Transverse colon (tissue), 4 donors: ENCODE data around the gene MAST4. TPM values are rescaled to one million over a fixed set of nuclear protein-coding genes. Genes with fewer than 3 reads are reported as not detected.

ENCODE experiments used
- DNase-seq: peaks from one replicate; pipeline ENCODE4 v3.0.0-alpha.2; 2019
- H3K27ac ChIP-seq, 4 donors: fragments of 200-600 bp; sonication (generic); 2 replicates each; pipeline ENCODE4 v1.5.1; 2016 to 2018; ENCODE audit warnings: inconsistent platforms in 4 of 4
- H3K27me3 ChIP-seq: fragments of 200-600 bp; sonication (generic); 2 replicates; pipeline ENCODE4 v1.5.1; 2017; ENCODE audit warnings: inconsistent platforms
- H3K36me3 ChIP-seq, 4 donors: fragments of 200-600 bp; sonication (generic); 2 replicates each; pipeline ENCODE4 v1.5.1; 2017 to 2019; ENCODE audit warnings: inconsistent platforms in 4 of 4
- H3K4me1 ChIP-seq, 4 donors: fragments of 200-600 bp; sonication (generic); 2 replicates each; pipeline ENCODE4 v1.5.1; 2017 to 2020; ENCODE audit warnings: inconsistent platforms in 4 of 4
- H3K4me3 ChIP-seq, 4 donors: fragments of 200-600 bp; sonication (generic); 1 replicate in 1 of 4; 2 replicates in 3 of 4; pipeline versions ENCODE4 v1.5.1 to v1.6.1; 2017 to 2019; ENCODE audit warnings: inconsistent platforms in 4 of 4
- H3K9me3 ChIP-seq, 2 donors: fragments of 200-600 bp; sonication (generic); 2 replicates each; pipeline ENCODE4 v1.5.1; 2017 to 2019; ENCODE audit warnings: inconsistent platforms in 2 of 2
- EP300 ChIP-seq: sonication (generic); formaldehyde crosslinking; IDR thresholded peaks from one replicate; pipeline ENCODE4 v1.6.1; 2017; ENCODE audit warnings: antibody characterized with exemption, low read depth
- POLR2A ChIP-seq: fragments of 450-650 bp; IDR thresholded peaks from one replicate; pipeline ENCODE4 v1.6.1; 2016; ENCODE audit warnings: antibody characterized with exemption, mild to moderate bottlenecking, moderate library complexity
- POLR2AphosphoS5 ChIP-seq, 3 donors: sonication (generic); formaldehyde crosslinking; IDR thresholded peaks; one replicate each; pipeline ENCODE4 v1.6.1; 2016; ENCODE audit warnings: antibody characterized with exemption in 3 of 3
- WGBS, 2 donors: methylation state at CpG; one replicate each; pipeline ENCODE4 v1.1.5; 2018; ENCODE audit warnings: low coverage in 1 of 2; 5-methylcytosine and 5-hydroxymethylcytosine counted together
- in situ Hi-C, 4 donors: fragments of 200-750 bp; cut with MboI; loops; one replicate each; pipeline versions ENCODE4 v1.15.0 to v1.15.1; 2017; ENCODE audit warnings: low sequenced_read_pairs in 3 of 4, low pct_ligation_motif_present in 1 of 4, low pct_unique_long_range_greater_than_20kb in 1 of 4
- intact Hi-C: fragments of 100-400 bp; cut with DNase I; formaldehyde crosslinking; loops from one replicate; pipeline ENCODE4 v1.15.1; 2023; ENCODE audit warnings: low total_unique reads
- total RNA-seq, 4 donors: library from RNA; depleted of rRNA; stranded (reverse); fragments of >200 nt; gene quantifications; one replicate each; pipeline ENCODE4 v1.1.0, GENCODE V29; 2016
- TF ChIP-seq, protein P1 (sequence below), 5 experiments: fragments of 200-600 bp in 3 of 5; fragments of 450-650 bp in 2 of 5; sonication (generic) in 3 of 5; IDR thresholded peaks; 1 replicate in 2 of 5; 2 replicates in 3 of 5; pipeline ENCODE4 v1.5.1; 2016 to 2017; ENCODE audit warnings: antibody characterized with exemption in 5 of 5, inconsistent platforms in 3 of 5, mild to moderate bottlenecking in 2 of 5, moderate library complexity in 1 of 5

MAST4 gene
- total RNA-seq = 10 to 100 TPM; 20.3 to 46.8 (median 35.4) TPM

DNA sequence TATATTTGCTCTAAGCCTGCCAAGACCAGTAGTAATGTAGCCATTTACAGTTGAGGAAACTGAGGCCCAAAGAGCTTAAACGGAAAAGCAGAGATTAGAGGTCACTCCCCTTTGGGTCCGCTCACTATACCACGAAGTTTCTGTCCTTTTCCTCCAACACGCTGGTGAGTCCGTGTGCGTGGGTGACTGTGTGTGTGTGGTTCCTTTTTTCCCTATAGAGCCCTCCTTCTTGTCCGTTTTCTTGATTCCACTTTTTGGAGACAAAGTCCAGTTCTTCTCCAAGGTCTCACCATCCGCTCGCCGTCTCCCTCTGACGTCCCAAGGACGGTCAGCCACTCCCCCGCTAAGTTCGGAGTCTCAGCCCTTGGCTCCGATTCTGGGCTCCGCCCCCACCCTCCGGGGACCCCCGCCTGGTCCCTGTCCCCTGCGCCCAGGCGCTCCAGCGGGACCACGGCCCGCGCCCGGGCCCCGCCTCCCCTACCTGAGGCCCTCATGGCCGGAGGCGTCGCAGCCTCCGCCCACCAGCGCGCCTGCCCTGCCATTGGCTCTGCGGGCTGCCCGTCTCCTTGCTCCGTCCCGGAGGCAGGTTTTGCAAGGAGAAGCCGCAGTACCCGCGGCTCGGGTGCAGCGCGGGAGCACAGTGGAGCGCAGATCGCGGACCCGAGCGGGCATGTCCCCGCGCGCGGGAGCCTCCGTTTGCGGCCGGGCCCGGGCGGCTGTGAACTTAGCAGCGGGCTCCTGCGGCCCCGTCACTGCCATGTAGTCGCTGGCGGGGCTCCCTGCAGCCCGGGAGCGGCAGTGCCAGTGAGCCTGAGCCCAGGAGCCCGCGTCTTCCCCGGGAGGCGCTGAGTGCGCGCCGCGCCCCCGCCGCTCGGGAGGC, at the start of gene MAST4:
MAST4 (plus strand) TSS at position 638 of the 880 bp plus-strand sequence. CDS start 263 bp downstream, outside the sequence.
- in situ Hi-C loops (no loop called here), intact Hi-C loops (no loop called here)
- Histone ChIP-seq H3K27ac (peak within 1 kb of the TSS; percentile 44 to 65 (median 59)), H3K4me3 (peak within 1 kb of the TSS; percentile 35 to 93 (median 60)), H3K27me3 (peaks cover 77% of the 10 kb centered on the region), H3K9me3 (no peaks in the 10 kb centered on the region), H3K36me3 (no peaks in the 10 kb centered on the region), H3K4me1 (peaks cover 0 to 21% (median 16%) of the 10 kb centered on the region in 4 donors)
- 6 to 7% methylated on average over 11 to 43 of the region's 74 CpGs for WGBS, 2 donors
- peak; percentile 35 for TF ChIP-seq POLR2A
- TF ChIP-seq POLR2AphosphoS5 (IDR thresholded peaks at IDR 0.05) = peak; percentile 42 to 80 (median 71)
- no peak for TF ChIP-seq EP300
- TF ChIP-seq, protein P1, sequence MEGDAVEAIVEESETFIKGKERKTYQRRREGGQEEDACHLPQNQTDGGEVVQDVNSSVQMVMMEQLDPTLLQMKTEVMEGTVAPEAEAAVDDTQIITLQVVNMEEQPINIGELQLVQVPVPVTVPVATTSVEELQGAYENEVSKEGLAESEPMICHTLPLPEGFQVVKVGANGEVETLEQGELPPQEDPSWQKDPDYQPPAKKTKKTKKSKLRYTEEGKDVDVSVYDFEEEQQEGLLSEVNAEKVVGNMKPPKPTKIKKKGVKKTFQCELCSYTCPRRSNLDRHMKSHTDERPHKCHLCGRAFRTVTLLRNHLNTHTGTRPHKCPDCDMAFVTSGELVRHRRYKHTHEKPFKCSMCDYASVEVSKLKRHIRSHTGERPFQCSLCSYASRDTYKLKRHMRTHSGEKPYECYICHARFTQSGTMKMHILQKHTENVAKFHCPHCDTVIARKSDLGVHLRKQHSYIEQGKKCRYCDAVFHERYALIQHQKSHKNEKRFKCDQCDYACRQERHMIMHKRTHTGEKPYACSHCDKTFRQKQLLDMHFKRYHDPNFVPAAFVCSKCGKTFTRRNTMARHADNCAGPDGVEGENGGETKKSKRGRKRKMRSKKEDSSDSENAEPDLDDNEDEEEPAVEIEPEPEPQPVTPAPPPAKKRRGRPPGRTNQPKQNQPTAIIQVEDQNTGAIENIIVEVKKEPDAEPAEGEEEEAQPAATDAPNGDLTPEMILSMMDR (IDR thresholded peaks at IDR 0.05) = no peak
- DNase-seq = peak; percentile 91

DNA sequence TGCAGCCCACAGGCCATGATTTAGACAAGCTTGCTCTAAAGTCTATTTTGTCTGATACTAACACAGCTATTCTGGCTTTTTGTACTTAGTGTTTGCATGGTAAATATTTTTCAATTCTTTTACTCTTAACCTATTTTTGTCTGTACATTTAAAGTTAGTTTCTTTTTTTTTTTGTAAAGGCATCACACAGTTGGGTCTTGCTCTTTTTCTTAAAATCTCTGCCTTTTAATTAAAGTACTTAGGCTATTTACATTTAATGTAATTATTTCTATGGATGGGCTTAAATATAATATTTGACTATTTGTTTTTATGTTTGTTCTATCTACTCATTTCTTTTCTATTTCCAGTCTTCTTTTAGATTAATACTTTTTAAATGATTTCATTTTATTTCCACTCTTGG, 49.7 kb upstream of the MAST4 start:
- no peak for DNase-seq
- Histone ChIP-seq H3K4me3 (no peak overlapping the region), H3K9me3 (peaks cover 0 to 5% of the 10 kb centered on the region in 2 donors), H3K27ac (no peak overlapping the region), H3K27me3 (no peaks in the 10 kb centered on the region), H3K36me3 (no peaks in the 10 kb centered on the region), H3K4me1 (no peaks in the 10 kb centered on the region)
- TF ChIP-seq POLR2A (no peak), EP300 (no peak), POLR2AphosphoS5 (IDR thresholded peaks at IDR 0.05) (no peak)
- TF ChIP-seq, protein P1 (IDR thresholded peaks at IDR 0.05) = no peak
- intact Hi-C loops (no loop called here), in situ Hi-C loops (no loop called here)

DNA sequence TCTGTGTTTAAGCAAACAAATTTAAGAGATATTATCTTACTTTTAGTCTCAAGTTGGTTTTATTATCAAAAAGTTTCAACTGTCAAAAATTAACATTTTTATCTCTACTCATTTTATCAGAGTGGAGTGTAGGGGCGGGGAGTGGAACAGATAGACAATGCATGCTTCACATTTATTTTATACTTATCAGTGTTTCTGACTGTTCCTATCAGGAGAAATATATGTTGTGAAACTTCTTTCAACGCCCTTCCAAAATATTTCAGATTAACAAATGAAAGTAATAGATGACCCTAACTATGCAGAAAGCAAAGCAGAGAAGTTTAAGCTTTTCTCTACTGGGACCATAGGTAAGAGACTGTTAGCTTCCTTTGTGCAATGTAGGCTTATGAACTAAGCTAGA, 44.9 kb upstream of the MAST4 start:
- in situ Hi-C loops (no loop called here), intact Hi-C loops (no loop called here)
- Histone ChIP-seq H3K27me3 (no peaks in the 10 kb centered on the region), H3K9me3 (peaks cover 0 to 2% of the 10 kb centered on the region in 2 donors), H3K36me3 (no peaks in the 10 kb centered on the region), H3K4me1 (no peaks in the 10 kb centered on the region), H3K27ac (no peak overlapping the region), H3K4me3 (no peak overlapping the region)
- 64 to 71% methylated on average over 2 of the region's 2 CpGs for WGBS, 2 donors
- DNase-seq = no peak
- TF ChIP-seq POLR2A (no peak), POLR2AphosphoS5 (IDR thresholded peaks at IDR 0.05) (no peak), EP300 (no peak)
- TF ChIP-seq, protein P1 (IDR thresholded peaks at IDR 0.05) = no peak

DNA sequence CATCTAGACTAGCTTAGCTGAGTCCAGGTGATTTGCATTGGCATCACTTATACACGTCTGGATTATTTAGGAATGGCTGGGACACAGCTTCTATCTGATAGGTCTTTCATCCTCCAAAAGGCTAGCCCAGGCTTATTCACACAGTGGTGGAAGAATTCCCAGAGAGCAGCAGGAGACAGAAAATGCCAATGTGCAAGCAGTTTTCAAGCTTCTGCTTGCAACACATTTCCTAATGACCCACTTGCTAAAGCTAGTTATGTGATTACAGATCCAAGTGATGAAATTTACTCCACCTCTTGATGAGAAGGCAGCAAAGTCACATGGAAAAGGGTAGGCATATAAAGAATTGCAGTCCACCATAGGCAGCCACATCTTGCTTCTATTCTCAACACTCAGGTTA, 44.2 kb upstream of the MAST4 start:
- Histone ChIP-seq H3K4me1 (no peaks in the 10 kb centered on the region), H3K27ac (no peak overlapping the region), H3K4me3 (no peak overlapping the region), H3K9me3 (no peaks in the 10 kb centered on the region), H3K27me3 (no peaks in the 10 kb centered on the region), H3K36me3 (no peaks in the 10 kb centered on the region)
- TF ChIP-seq, protein P1 (IDR thresholded peaks at IDR 0.05) = no peak
- TF ChIP-seq EP300 (no peak), POLR2A (no peak), POLR2AphosphoS5 (IDR thresholded peaks at IDR 0.05) (no peak)
- no peak for DNase-seq
- WGBS, 2 donors = 67% methylated on average over 1 of the region's 1 CpG; no CpG with 5 or more reads in 1 of the 2 donors
- intact Hi-C loops (no loop called here), in situ Hi-C loops (no loop called here)
